SK-N-SH treated with all-trans-retinoic acid at 6 μM for 48 hours (cell line): ENCODE measurements around the gene SFT2D1.

Experiments used
- CREB5 ChIP-seq: fragments of 250-450 bp; sonication (Bioruptor Pico); IDR thresholded peaks from 2 replicates; pipeline ENCODE4 v1.5.1; 2020; ENCODE audit warnings: low read depth, mild to moderate bottlenecking, moderate library complexity
- ISL1 ChIP-seq: fragments of 250-450 bp; sonication (Bioruptor Pico); IDR thresholded peaks from 2 replicates; pipeline ENCODE4 v2.1.2; 2022; ENCODE audit warnings: mild to moderate bottlenecking, moderate library complexity
- PPARA ChIP-seq: fragments of 250-450 bp; sonication (Bioruptor Pico); IDR thresholded peaks from 2 replicates; pipeline ENCODE4 v1.5.0; 2020; ENCODE audit warnings: mild to moderate bottlenecking, borderline replicate concordance
- RARB ChIP-seq: fragments of 250-450 bp; sonication (Bioruptor Pico); IDR thresholded peaks from 2 replicates; pipeline ENCODE4 v1.8.0; 2021; ENCODE audit warnings: mild to moderate bottlenecking, moderate library complexity
- ZC3H10 ChIP-seq: fragments of 250-450 bp; sonication (Bioruptor Pico); IDR thresholded peaks from 2 replicates; pipeline ENCODE4 v1.5.1; 2021; ENCODE audit warnings: mild to moderate bottlenecking, moderate library complexity
- ZFP3 ChIP-seq: fragments of 250-450 bp; sonication (Bioruptor Pico); IDR thresholded peaks from 2 replicates; pipeline ENCODE4 v1.5.0; 2020; ENCODE audit warnings: mild to moderate bottlenecking, moderate library complexity

- no peak for TF ChIP-seq ZC3H10
- no peak for TF ChIP-seq ISL1 (CRISPR knock-in tag)
- no peak for TF ChIP-seq RARB (CRISPR knock-in tag)
- TF ChIP-seq ZFP3 (CRISPR knock-in tag): no peak
- TF ChIP-seq CREB5: no peak
- no peak for TF ChIP-seq PPARA (CRISPR knock-in tag)
Observed at GRCh38 chr6:166377721-166378120, 35.4 kb upstream of the SFT2D1 start.
